ENCODE measurements around the gene KDM4D.
"Not testable (repeated sequence)": the region's sequence is repeated elsewhere in the genome, so short reads cannot be mapped to it uniquely, and the experiment has no call there.

The KDM4D gene

GRCh38 chr11:95035316-95035715 is 61.8 kb downstream of the KDM4D start:
- DNase-seq: no peak

- DNase-seq: not testable (repeated sequence)
Observed at GRCh38 chr11:95037356-95038035, 64.0 kb downstream of the KDM4D start.

GRCh38 chr11:95042239-95042638 is 68.7 kb downstream of the KDM4D start:
- no peak for DNase-seq

- no peak for DNase-seq
Observed at GRCh38 chr11:95042906-95043305, 69.4 kb downstream of the KDM4D start.

- DNase-seq: no peak
Observed at GRCh38 chr11:95044010-95044409, 70.5 kb downstream of the KDM4D start.

- DNase-seq: no peak
Observed at GRCh38 chr11:95045812-95046211, 72.3 kb downstream of the KDM4D start.
